ENCODE results near the gene IGFL3. TPM values are rescaled to one million over a fixed set of nuclear protein-coding genes. Genes with fewer than 3 reads are reported as not detected.
A peak's percentile ranks its signal among the peaks of the same experiment; 100 is the strongest.
"Not testable (repeated sequence)": the region's sequence is repeated elsewhere in the genome, so short reads cannot be mapped to it uniquely, and the experiment has no call there.

The IGFL3 gene
- polyA plus RNA-seq, 1 donor from 2014 or later = not detected

DNA sequence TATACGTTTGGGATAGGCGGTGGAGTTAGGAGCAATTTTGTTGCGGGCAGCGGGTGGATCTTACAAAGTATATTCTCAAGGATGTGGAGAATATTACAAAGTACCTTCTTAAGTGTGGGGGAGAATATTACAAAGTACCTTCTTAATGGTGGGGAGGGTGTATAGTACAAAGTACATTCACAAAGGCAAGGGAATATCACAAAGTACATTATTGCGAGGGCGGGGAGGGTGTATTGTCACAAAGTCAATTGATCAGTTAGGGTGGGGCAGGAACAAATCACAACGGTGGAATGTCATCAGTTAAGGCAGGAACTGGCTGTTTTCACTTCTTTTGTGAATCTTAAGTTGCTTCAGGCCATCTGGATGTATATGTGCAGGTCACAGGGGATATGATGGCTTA lies 22.2 kb downstream of the IGFL3 start:
- not testable (repeated sequence) for H3K4me3 Mint-ChIP-seq, H3K27me3 Mint-ChIP-seq, H3K4me1 Mint-ChIP-seq, H3K27ac Mint-ChIP-seq, H3K36me3 Mint-ChIP-seq, H3K9me3 Mint-ChIP-seq

DNA sequence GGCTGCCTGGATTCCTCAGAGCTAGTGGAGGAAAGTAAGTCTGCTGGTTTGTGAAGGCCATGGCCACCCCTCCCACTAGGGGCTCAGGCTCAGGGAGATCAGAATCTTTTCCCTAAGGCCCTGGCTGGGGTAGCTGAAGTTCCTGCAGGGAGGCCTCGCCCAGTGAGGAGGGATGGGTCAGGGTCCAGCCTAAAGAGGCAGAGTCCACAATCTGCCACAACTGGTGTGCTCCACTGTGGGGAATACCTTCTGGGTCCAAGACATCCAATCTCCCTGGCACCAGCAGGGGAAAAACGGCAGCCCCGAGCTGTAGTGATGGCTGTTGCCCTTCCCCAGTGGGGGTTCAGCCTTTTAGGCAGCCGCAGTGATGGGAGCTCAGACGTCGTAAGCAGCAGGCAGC lies 23.2 kb downstream of the IGFL3 start:
- H3K4me3 Mint-ChIP-seq = no peak overlapping the region
- H3K27me3 Mint-ChIP-seq = peaks cover 8% of the 10 kb centered on the region
- no peaks in the 10 kb centered on the region for H3K36me3 Mint-ChIP-seq
- H3K9me3 Mint-ChIP-seq = peaks cover 3 to 12% (median 8%) of the 10 kb centered on the region in 3 donors
- H3K27ac Mint-ChIP-seq = no peak overlapping the region
- no peaks in the 10 kb centered on the region for H3K4me1 Mint-ChIP-seq

DNA sequence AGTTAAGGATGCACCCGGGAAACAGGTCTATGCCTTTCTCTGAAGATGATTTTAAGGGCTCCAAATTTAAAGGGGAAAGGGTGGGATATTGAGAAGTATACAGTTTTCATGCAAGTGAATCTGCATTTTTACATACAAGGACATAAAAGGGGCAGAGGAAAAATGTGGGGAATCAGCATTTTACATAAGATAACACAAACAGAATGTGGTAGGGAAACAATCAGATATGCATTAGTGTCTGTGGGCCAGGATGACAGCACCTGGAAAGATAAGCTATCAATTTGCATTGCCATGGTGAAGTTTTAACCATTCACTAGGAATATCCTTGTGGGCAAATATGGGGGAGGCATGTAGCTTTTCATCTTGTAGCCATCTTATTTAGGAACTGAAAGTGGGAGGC lies 24.1 kb downstream of the IGFL3 start:
- Mint-ChIP-seq H3K4me3 (no peak overlapping the region), H3K9me3 (peaks cover 3 to 12% (median 8%) of the 10 kb centered on the region in 3 donors), H3K4me1 (no peaks in the 10 kb centered on the region), H3K36me3 (no peaks in the 10 kb centered on the region), H3K27ac (no peak overlapping the region), H3K27me3 (peaks cover 8% of the 10 kb centered on the region)

DNA sequence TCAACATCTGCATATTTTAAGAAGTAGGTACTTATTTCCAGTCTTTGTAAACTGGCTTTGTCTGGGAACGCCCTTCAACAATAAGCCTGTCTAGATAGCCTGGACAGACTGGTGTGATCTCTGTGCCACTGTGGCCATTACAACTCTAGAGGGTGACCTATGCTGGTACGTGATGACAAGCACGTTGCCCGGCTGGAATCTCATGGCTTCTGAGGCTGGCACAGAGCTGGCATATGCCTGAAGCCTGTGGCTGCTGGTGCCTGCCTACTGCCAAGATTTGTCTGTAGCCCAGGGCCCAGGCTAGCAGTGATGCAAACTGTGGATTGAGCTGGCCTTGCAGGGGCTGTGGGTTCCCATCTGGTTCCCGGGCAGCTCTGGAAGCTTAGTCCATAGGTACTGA lies 34.0 kb downstream of the IGFL3 start:
- Mint-ChIP-seq H3K4me1 (no peaks in the 10 kb centered on the region), H3K9me3 (peaks cover 8 to 33% (median 27%) of the 10 kb centered on the region in 3 donors)

DNA sequence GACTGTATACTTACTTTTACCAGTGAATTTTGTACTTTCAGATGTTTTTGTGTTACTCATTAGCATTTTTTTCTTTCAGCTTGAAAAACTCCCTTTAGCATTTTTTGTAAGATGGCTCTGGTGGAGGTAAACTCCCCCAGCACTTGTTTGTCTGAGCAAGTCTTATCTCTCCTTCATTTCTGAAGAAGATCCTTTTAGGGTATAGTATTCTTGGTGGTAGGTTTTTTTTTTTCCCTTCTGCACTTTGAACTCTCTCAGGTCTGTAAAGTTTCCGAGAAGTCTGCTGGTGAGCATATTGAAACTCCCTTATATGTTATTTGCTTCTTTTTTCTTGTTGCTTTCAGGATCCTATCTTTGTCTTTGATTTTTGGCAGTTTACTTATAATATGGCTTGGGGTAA lies 35.1 kb downstream of the IGFL3 start:
- Mint-ChIP-seq H3K9me3 (peaks cover 14 to 43% (median 33%) of the 10 kb centered on the region in 3 donors), H3K27me3 (peaks cover 9% of the 10 kb centered on the region), H3K4me1 (no peaks in the 10 kb centered on the region), H3K4me3 (no peak overlapping the region), H3K27ac (no peak overlapping the region), H3K36me3 (no peaks in the 10 kb centered on the region)

More for the DNA sequence above, 34.0 kb downstream of the IGFL3 start:
- Mint-ChIP-seq H3K4me3 (no peak overlapping the region), H3K27ac (no peak overlapping the region), H3K36me3 (no peaks in the 10 kb centered on the region), H3K27me3 (peaks cover 5% of the 10 kb centered on the region)

DNA sequence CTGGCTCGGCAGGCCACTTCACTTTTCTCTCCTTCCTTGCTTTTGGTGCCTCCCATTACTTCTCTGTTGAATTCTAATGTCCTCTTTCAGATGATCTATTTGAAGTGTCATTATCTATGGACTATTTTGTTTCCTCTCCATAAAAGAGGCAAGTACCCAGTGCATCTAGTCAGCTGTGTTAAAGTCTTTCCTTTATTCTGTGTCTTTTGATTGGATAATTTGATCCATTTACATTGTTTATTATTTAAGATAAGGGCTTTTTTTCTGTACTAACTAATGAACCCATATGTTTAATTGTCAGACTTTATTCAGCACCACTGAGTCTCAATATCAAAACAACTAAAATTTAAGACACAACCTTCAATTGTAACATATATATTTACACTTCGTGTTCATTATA lies 36.4 kb downstream of the IGFL3 start:
- Mint-ChIP-seq H3K9me3 (peaks cover 14 to 52% (median 31%) of the 10 kb centered on the region in 3 donors), H3K4me1 (no peaks in the 10 kb centered on the region), H3K27ac (no peak overlapping the region), H3K27me3 (peaks cover 9% of the 10 kb centered on the region), H3K36me3 (no peaks in the 10 kb centered on the region), H3K4me3 (no peak overlapping the region)

DNA sequence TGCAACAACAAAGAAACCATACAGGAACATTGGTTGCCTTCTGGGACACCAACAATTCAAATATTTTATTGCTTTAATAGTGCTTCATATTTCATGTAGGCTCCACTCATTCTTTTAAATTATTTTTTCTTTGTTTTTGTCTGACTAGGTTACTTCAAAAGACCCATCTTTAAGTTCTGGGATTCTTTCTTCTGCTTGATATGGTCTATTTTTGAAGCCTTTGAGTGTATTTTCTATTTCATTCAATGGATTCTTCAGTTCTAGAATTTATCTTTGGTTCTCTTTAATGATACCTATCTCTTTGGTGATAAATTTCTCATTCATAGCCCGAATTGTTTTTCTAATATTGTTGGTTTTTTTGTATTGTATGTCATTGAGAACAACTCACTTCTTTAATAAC lies 38.6 kb downstream of the IGFL3 start:
- Mint-ChIP-seq H3K36me3 (no peaks in the 10 kb centered on the region), H3K27me3 (peaks cover 18% of the 10 kb centered on the region), H3K27ac (no peak overlapping the region), H3K4me3 (no peak overlapping the region), H3K9me3 (peaks cover 14 to 52% (median 31%) of the 10 kb centered on the region in 3 donors), H3K4me1 (no peaks in the 10 kb centered on the region)

DNA sequence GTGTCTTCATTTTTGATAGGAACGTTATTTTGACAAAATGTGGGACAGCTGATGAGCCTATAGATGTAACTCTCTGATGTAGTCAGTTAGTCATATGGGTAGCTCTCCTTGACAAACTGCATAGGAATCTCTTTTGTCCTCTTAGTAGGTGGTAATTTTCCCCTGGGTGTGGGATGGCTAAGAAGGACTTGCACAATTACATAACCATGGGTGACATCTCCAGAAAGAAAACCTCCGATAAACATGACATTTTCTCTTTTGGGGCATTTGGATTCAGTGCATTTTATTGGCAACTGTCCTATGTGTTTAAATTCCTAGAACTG lies 41.8 kb downstream of the IGFL3 start:
- Mint-ChIP-seq H3K36me3 (peaks cover 3% of the 10 kb centered on the region), H3K4me1 (no peaks in the 10 kb centered on the region), H3K27me3 (peaks cover 19% of the 10 kb centered on the region), H3K9me3 (peaks cover 7 to 33% (median 25%) of the 10 kb centered on the region in 3 donors), H3K27ac (no peak overlapping the region), H3K4me3 (no peak overlapping the region)

DNA sequence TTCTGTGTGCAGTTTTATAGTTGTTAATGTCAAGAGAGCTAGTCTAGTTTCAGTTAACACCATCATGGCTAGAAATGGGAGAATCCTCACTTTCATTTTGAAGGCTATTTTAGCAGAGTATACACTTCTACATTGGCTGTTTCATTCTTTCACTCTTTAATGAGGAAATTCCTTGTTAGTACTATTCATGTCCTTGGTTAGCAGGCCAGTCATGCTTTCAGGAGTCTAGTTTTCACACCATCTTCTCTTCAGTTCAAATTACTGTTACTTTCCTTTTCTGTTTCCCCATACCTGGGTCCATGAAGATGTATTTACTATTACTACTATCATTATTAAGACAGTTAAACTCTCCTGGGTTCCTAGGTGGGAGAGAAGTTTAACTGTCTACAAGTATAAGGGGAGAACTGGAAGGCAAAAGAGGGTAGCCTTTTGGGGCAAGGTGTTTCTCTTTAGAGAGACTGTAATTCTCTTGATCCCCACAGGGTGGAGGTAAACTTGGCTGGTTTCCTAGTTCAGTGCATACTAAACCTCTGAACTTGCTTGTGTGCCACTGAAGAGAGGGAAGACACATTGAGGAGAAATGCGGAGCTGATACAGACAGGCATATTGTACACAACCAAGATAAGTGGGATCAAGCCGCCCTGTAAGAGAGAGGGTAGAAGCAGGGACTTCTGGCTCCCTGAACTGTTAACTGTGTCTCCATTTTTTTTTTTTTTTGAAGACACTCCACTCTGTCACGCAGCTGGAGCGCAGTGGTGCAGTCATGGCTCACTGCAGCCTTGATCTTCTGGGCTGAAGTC lies 42.4 kb downstream of the IGFL3 start:
- Mint-ChIP-seq H3K4me3 (no peak overlapping the region), H3K36me3 (peaks cover 3% of the 10 kb centered on the region), H3K4me1 (no peaks in the 10 kb centered on the region), H3K9me3 (peaks cover 7 to 33% (median 24%) of the 10 kb centered on the region in 3 donors), H3K27me3 (peaks cover 24% of the 10 kb centered on the region), H3K27ac (no peak overlapping the region)

DNA sequence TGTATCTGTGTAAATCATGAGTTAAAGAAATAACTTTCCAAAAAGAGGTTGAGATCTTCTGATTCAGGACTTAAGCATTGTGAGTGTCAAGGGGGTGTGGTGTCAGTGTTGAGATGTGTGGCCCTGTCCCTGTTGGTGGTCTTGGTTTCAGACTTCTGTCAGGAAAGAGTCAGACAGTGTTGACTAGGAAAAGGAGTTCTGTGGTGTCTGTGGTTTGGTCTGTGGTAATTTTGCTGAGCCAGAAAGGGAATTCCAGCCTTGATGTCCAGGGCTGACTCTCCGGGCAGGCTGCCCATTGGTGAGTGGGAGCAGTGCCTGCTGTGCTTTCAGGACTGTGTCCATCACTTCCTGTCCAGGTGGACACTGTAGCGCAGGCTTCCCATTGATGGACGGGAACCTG lies 43.9 kb downstream of the IGFL3 start:
- Mint-ChIP-seq H3K36me3 (peaks cover 3% of the 10 kb centered on the region), H3K27ac (no peak overlapping the region), H3K9me3 (peaks cover 6 to 22% (median 15%) of the 10 kb centered on the region in 3 donors), H3K4me3 (no peak overlapping the region), H3K27me3 (peaks cover 37% of the 10 kb centered on the region), H3K4me1 (peaks cover 0 to 4% (median 0%) of the 10 kb centered on the region in 3 donors)

DNA sequence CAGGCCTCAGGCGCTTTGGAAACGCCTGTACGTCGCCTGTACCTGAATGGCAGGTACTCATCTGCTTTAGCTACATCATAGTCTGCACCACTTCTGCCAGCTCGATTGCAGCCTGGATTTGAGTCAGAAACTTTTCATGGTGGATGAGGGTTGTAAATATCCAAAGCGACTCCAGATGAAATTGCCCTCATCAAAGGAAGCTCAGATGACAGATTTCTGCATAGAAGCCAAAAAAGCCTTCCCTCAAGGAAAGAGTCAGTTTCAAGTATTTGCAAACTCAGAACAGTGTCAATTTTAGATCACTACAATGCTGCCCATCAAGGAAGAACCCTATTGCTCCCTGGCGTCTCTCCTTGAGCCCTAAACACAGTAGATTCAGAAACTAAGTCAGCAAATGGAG lies 44.9 kb downstream of the IGFL3 start:
- no peak overlapping the region for H3K27ac Mint-ChIP-seq
- H3K27me3 Mint-ChIP-seq = peaks cover 33% of the 10 kb centered on the region
- H3K4me3 Mint-ChIP-seq = no peak overlapping the region
- H3K9me3 Mint-ChIP-seq = peaks cover under 1 to 13% (median 8%) of the 10 kb centered on the region in 3 donors
- H3K4me1 Mint-ChIP-seq = peaks cover 0 to 4% (median 0%) of the 10 kb centered on the region in 3 donors
- H3K36me3 Mint-ChIP-seq = peaks cover 3% of the 10 kb centered on the region

DNA sequence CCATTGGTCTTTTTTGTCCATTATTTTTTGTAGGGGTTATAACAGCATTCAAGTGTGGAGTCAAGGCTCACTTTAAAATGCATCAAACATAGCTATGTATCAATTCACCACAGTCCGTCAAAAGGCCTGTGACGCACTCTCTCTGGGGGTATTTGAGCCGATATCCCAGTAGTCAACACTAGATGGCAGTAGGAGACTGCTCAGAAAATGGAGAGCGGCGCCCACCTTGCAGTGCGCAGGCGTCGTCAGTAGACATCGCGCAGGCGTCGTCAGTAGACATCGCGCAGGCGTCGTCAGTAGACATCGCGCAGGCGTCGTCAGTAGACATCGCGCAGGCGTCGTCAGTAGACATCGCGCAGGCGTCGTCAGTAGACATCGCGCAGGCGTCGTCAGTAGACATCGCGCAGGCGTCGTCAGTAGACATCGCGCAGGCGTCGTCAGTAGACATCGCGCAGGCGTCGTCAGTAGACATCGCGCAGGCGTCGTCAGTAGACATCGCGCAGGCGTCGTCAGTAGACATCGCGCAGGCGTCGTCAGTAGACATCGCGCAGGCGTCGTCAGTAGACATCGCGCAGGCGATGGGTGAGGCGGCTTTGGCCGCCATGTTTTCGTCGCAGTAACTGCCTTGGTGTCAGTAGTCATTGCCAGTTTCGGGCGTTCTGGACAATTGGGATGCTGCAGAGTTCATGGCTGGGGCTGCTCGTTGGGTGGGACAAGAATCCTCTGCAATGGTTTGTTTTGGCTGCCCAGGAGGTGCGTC lies 45.7 kb downstream of the IGFL3 start:
- H3K9me3 Mint-ChIP-seq, H3K4me1 Mint-ChIP-seq, H3K36me3 Mint-ChIP-seq, H3K4me3 Mint-ChIP-seq, H3K27ac Mint-ChIP-seq: not testable (repeated sequence)
- H3K27me3 Mint-ChIP-seq = peaks cover 36% of the 10 kb centered on the region

DNA sequence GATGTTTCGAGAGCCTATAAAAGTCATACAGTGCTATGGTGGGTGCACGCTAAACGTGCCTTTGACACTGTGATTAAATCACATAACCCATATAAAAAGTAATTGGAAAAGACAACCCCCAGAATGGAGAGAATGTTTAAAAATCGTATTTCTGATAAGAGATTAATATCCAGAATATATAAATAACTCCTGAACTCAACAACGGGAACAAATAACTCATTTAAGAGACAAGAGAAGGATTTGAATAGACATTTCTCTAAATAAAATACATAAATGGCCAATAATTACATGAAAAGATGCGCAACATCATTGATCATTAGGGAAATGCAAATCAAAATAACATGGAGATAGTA lies 46.7 kb downstream of the IGFL3 start:
- no peak overlapping the region for H3K27ac Mint-ChIP-seq
- no peak overlapping the region for H3K4me3 Mint-ChIP-seq
- H3K4me1 Mint-ChIP-seq = peaks cover 0 to 4% (median 0%) of the 10 kb centered on the region in 3 donors
- H3K27me3 Mint-ChIP-seq = peaks cover 40% of the 10 kb centered on the region
- H3K36me3 Mint-ChIP-seq = peaks cover 4% of the 10 kb centered on the region
- H3K9me3 Mint-ChIP-seq = peaks cover 0 to 8% (median 0%) of the 10 kb centered on the region in 3 donors

DNA sequence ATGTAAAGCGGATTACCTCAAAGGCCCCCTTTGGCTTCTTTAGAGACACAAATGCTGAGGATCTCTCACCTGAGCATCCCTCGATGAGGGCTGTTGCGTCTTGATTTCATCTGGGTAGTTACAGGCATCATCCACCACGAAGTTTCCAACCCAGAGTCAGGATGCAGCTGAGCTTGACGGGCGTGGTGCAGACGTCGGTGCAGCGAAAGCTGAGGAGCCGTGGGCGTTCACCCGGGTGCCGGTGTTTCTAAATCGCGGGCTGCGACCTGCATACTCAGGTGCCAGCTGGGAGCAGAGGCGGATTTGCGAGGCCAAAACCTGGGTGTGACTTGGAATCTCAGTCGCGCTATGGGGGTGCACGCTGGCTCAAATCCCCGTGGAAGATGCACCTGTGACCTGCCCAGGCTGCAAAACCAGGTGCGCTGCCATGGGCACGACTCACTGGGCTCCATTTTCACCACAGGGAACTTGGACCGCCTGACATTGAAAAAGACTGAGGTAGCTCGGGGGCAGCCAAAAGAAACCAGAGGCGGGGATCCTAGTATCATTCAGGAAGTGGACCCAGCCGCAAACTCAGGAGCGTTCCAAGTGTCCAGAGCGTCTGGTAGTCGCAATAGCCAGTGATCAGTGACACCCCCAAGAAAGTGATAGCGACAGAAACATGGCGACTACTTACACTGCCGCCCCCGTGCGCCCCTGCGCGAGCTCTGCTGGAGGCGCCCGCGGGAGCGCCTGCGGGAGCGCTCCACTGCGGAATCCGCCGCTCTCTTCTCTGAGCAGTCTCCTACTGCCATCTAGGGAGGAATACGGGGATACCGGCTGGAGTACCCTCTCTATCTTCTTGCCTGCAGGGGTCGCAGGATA lies 47.3 kb downstream of the IGFL3 start:
- peaks cover 38% of the 10 kb centered on the region for H3K27me3 Mint-ChIP-seq
- peaks cover 4% of the 10 kb centered on the region for H3K36me3 Mint-ChIP-seq
- peak overlapping the region in 1 of 4 donors; percentile 57 for H3K4me3 Mint-ChIP-seq
- H3K27ac Mint-ChIP-seq = peak overlapping the region in 1 of 3 donors; percentile 14
- peaks cover 0 to 8% (median 0%) of the 10 kb centered on the region in 3 donors for H3K9me3 Mint-ChIP-seq
- H3K4me1 Mint-ChIP-seq = peaks cover 0 to 4% (median 0%) of the 10 kb centered on the region in 3 donors
